ENCODE results near the gene BARX2. TPM values are rescaled to one million over a fixed set of nuclear protein-coding genes. Genes with fewer than 3 reads are reported as not detected.

The BARX2 gene
- total and polyA plus RNA-seq, 7 donors, result 1.8 to 6.0 TPM; not detected in 5

DNA sequence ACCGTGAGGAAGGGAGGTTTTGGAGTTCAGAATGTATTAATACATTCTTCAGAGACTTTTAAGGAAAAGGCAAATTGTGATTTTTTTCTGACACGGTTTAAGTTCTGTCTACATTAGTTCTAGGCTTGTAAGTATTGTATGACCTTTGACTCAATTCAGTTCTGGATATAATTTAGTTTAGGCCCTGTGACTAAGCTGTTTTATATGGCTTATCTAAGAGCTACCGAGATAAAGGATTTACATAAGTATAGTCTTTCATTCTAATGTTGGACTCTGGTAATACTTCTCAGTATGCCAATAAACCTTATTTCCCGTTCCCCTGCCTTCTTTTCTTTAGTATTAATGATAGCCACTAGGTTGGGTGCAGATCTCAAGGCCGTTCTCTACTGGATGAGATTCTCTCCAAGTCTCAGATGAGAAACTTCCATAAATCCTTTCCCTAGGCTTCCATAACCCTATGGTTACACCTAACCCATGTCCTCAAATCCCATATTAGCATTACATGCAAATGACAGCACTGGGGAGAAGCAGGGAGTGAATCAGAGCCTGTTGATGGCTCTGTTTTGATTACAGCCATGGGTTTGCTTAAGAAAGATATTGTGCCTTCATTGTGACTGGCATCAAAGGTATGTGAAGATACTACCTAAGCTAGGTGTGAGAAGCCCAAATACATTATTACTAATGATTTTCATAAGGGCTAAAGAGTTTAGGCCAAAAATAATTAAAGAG, 38.7 kb downstream of the BARX2 start:
- no peaks in the 10 kb centered on the region for H3K9me3 ChIP-seq
- H3K4me1 ChIP-seq, result no peaks in the 10 kb centered on the region
- H3K4me3 ChIP-seq, result no peak overlapping the region
- no peaks in the 10 kb centered on the region for H3K27me3 ChIP-seq (ENCODE audit: insufficient read depth in 3 of 3, low read length in 2 of 3)
- H3K36me3 ChIP-seq (ENCODE audit: insufficient read depth in 1 of 2, low read depth in 1 of 2), result no peaks in the 10 kb centered on the region
- DNase-seq (no peak), ATAC-seq (no peak)
- TF ChIP-seq CTCF (IDR thresholded peaks at IDR 0.05), result no peak
- 58 to 65% (median 60%) methylated on average over 5 of the region's 5 CpGs for WGBS, 3 donors
- no peak overlapping the region for H3K27ac ChIP-seq
- intact Hi-C loops (cut with DNase I), result no loop called here

- no peaks in the 10 kb centered on the region for H3K36me3 ChIP-seq (ENCODE audit: insufficient read depth in 1 of 2, low read depth in 1 of 2)
- no peaks in the 10 kb centered on the region for H3K9me3 ChIP-seq
- DNase-seq (no peak), ATAC-seq (no peak)
- H3K27me3 ChIP-seq (ENCODE audit: insufficient read depth in 3 of 3, low read length in 2 of 3), result no peaks in the 10 kb centered on the region
- H3K4me3 ChIP-seq, result no peak overlapping the region
- intact Hi-C loops (cut with DNase I), result no loop called here
- no peak overlapping the region for H3K27ac ChIP-seq
- H3K4me1 ChIP-seq, result no peaks in the 10 kb centered on the region
- WGBS, 3 donors, result 93 to 95% (median 94%) methylated on average over 7 of the region's 7 CpGs
- no peak for TF ChIP-seq CTCF (IDR thresholded peaks at IDR 0.05)
Observed at GRCh38 chr11:129416080-129416820, 40.6 kb downstream of the BARX2 start.

GRCh38 chr11:129417458-129417857, 41.8 kb downstream of the BARX2 start:
- 72 to 77% (median 75%) methylated on average over 7 of the region's 7 CpGs for WGBS, 3 donors
- TF ChIP-seq CTCF (IDR thresholded peaks at IDR 0.05), result no peak

DNA sequence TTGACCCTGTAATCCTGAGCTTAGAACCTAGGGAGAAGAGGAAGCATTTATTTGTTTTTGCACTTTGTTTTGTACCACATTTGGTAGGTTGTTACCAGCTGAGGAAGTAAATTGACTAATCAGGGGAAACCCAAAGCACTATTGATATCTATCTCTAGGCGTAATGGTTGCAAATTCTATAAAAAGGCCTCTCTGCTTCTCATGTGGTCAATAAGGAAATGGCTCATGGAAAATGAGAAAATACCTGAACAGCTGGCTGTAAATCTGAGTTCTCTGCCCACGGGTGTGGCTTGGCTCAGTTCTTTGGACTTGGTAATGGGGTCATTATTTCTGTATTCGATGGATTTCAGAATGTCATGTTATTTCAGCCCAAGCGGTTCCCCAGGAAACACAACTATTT, 42.4 kb downstream of the BARX2 start:
- Histone ChIP-seq H3K4me3 (no peak overlapping the region), H3K36me3 (ENCODE audit: insufficient read depth in 1 of 2, low read depth in 1 of 2) (no peaks in the 10 kb centered on the region), H3K27me3 (ENCODE audit: insufficient read depth in 3 of 3, low read length in 2 of 3) (no peaks in the 10 kb centered on the region), H3K9me3 (no peaks in the 10 kb centered on the region), H3K4me1 (no peaks in the 10 kb centered on the region), H3K27ac (no peak overlapping the region)
- WGBS, 3 donors, result 43 to 54% (median 53%) methylated on average over 4 of the region's 4 CpGs
- intact Hi-C loops (cut with DNase I), result no loop called here
- ATAC-seq (no peak), DNase-seq (no peak)
- TF ChIP-seq CTCF (IDR thresholded peaks at IDR 0.05), result no peak

More at GRCh38 chr11:129417458-129417857, 41.8 kb downstream of the BARX2 start:
- Histone ChIP-seq H3K27ac (no peak overlapping the region), H3K4me3 (no peak overlapping the region), H3K4me1 (no peaks in the 10 kb centered on the region), H3K27me3 (ENCODE audit: insufficient read depth in 3 of 3, low read length in 2 of 3) (no peaks in the 10 kb centered on the region), H3K36me3 (ENCODE audit: insufficient read depth in 1 of 2, low read depth in 1 of 2) (no peaks in the 10 kb centered on the region), H3K9me3 (no peaks in the 10 kb centered on the region)
- DNase-seq, result no peak
- intact Hi-C loops (cut with DNase I), result no loop called here
- ATAC-seq, result no peak

Data from psoas muscle (tissue), 8 donors.